GM18907 (cell line): ENCODE measurements around the gene GRAP2.

Experiments
- ATAC-seq: cut with Tn5 transposase; IDR thresholded peaks from one replicate; pipeline ENCODE4 v1.9.1; 2021; ENCODE audit warnings: mild to moderate bottlenecking, moderate library complexity; ENCODE audit not compliant: unreplicated experiment

GRAP2 gene

GRCh38 chr22:40007853-40008710, 107.2 kb downstream of the GRAP2 start:
- no peak for ATAC-seq

DNA sequence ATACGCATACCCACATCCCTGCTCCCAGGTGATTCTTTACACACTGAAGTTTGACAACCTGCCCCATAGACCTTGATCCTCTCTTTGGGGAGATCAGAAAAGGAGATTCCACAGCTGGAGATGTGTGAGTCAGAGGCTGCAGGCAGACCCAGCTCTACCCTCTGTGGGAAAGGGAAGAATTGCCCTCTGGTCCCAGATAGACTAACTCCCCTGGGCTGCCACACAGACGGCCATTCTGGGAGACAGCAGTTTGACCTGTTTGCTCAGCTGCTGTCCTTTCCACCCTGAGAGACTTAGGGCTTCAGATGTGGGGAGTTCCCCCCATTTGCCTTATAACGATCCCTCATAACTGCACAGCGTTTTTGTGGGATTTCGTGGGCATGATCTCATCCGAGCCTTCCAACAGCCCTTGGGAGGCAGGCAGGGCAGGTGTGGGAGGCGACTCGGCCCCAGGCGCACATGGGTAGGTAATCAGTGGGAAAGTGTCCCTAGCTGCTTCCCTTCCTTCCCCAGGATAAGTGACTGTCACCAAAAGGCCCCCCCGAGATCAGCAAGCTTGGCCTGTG, 107.9 kb downstream of the GRAP2 start:
- no peak for ATAC-seq

GRCh38 chr22:40009292-40009774, 108.4 kb downstream of the GRAP2 start:
- ATAC-seq, result no peak

- ATAC-seq, result no peak
These were observed 109.2 kb downstream of the GRAP2 start for GRCh38 chr22:40009951-40010671.

DNA sequence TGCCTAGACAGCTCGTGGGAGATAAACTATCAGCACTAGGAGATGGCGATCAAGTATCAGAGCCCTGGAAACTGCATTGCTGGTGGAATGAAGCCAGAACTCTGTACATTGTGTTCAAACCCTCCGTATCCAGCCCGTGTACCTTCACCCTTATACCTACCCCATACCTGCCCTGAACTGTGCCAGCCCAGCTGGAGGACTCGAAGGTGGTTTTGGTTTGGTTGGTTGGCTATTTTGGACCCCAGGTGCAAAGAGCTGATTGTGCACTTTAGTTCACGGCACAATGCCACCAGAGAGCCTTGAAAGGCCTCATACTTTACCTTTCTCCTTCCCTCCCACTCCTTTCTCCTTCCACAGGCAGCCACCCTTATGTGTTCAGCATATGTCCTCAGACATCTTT, 109.9 kb downstream of the GRAP2 start:
- no peak for ATAC-seq

DNA sequence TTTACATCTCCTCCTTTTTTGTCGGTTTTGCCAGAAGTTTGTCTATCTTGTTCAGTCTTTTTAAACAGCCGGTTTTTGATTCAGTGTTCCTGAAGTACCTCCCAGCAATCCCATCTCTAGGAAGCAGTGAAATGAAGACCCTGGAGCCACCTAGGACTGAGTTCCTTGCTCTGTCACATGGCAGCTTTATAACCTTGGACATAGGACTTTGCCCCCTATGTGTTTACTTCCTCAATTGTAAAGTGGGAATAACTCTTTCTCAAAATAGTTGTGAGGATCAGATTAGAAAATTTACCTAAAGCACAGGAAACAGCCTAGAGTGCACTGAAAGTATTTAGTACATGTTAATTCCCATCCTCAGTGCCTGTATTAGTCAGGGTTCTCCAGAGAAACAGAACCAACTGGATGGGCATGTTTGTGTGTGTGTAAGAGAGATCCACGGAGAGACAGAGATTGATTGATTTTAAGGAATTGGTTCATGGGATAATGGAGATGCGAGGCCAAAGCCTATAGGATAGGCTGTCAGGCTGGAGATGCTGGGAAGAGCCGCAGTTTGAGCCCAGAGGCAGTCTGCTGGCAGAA, 113.9 kb downstream of the GRAP2 start:
- no peak for ATAC-seq

DNA sequence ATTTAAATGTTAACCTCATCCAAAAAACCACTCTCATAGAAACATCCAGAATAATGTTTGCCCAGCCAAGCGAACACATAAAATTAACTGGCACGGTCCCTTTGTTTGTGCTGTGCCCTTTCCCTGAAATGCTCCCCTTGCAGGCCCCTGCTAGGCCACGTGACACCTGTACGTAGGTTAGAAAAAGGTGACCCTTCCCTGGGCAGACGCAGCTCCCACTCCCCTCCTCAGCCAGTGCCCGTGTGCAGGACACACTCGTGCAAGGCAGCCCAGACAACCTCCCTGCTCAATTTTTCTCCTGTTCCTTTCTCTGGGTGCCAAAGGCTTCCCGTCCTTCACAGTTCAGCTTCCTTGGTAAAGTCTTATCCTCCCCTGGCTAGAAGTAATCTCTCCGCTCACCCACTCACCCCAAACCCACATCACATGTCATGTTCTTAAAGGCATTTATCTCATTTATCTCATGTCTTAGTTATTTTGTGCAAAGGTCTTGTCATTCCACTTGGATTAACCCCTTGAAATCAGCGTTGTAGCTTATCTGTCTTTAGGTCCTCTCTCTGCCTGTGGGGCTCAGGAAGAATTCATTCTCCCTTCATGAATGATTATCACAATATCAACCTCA, 114.6 kb downstream of the GRAP2 start:
- ATAC-seq, result no peak

DNA sequence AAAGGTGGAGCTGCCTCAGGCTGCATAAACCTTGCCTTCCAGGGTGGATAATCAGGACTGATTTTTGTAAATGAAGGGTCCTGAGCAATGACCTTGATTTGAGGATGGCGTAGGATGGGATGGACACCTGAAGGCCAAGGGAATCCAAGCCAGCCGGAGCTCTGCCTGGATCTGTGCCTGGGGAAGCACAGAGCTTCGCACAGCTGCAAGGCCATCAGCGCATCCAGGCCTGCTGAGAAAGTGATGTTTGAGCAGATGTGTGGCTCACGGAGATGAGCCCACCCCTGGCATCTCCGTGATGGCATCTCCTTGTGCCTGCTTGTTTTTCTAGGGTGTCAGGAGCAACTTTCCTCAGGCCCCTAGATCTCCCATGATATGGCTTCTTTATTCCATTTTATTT, 117.2 kb downstream of the GRAP2 start:
- ATAC-seq, result no peak

- no peak for ATAC-seq
These were observed 118.2 kb downstream of the GRAP2 start for GRCh38 chr22:40019100-40019499.

- no peak for ATAC-seq
These were observed 120.1 kb downstream of the GRAP2 start for GRCh38 chr22:40020956-40021355.

DNA sequence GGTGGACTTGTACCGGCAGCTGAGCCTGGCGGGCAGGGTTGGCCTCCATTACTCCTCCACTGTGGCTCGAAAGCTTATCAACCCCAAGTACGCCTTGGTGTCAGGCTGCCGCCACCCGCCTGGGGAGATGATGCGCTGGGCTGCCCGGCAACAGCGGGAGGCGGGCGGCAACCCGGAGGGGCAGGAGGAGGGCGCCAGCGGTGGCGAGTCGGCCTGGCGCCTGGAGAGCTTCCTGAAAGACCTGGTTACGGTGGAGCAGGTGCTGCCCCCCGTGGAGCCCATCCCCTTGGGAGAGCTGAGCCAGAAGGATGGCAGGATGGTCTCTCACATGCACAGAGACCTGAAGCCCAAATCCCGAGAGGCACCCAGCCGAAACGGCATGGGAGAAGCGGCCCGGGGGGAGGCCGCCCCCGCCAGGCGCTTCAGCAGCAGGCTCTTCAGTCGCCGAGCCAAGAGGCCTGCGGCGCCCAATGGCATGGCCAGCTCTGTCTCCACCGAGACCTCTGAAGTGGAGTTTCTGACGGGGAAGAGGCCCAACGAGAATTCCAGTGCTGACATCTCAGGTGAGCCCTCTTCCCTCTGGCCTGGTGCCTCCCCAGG, 120.6 kb downstream of the GRAP2 start:
- ATAC-seq, result no peak

- ATAC-seq, result no peak
These were observed 121.8 kb downstream of the GRAP2 start for GRCh38 chr22:40022536-40023240.
